ENCODE results near the gene TRPM2. TPM values are rescaled to one million over a fixed set of nuclear protein-coding genes. Genes with fewer than 3 reads are reported as not detected.

TRPM2 gene
- total and polyA plus RNA-seq, 5 donors from 2014 or later: 0.38 to 3.1 (median 1.1) TPM

GRCh38 chr21:44405948-44406872 is 52.8 kb downstream of the TRPM2 start:
- no peak for ATAC-seq (ENCODE audit: low read depth in 2 of 2)
- Mint-ChIP-seq H3K4me3 (no peak overlapping the region), H3K4me1 (peaks cover 0 to 7% (median 0%) of the 10 kb centered on the region in 4 donors), H3K9me3 (peaks cover 0 to 5% (median 2%) of the 10 kb centered on the region in 7 donors), H3K36me3 (no peaks in the 10 kb centered on the region), H3K27me3 (no peaks in the 10 kb centered on the region), H3K27ac (peak overlapping the region in 1 of 3 donors; percentile 20)
- Histone ChIP-seq H3K36me3 (ENCODE audit: control insufficient read depth, insufficient read depth, low read length) (no peaks in the 10 kb centered on the region), H3K4me1 (ENCODE audit: control insufficient read depth, insufficient read depth, low read length, poor library complexity, severe bottlenecking) (no peaks in the 10 kb centered on the region), H3K4me3 (ENCODE audit: low read depth, low read length) (no peak overlapping the region), H3K27me3 (ENCODE audit: control insufficient read depth, insufficient read depth, low read length) (no peaks in the 10 kb centered on the region), H3K9me3 (ENCODE audit: control insufficient read depth in 2 of 2, low read length in 2 of 2) (no peaks in the 10 kb centered on the region), H3K27ac (ENCODE audit: insufficient read depth, low read length, poor library complexity, severe bottlenecking) (no peak overlapping the region)
- DNase-seq: no peak

DNA sequence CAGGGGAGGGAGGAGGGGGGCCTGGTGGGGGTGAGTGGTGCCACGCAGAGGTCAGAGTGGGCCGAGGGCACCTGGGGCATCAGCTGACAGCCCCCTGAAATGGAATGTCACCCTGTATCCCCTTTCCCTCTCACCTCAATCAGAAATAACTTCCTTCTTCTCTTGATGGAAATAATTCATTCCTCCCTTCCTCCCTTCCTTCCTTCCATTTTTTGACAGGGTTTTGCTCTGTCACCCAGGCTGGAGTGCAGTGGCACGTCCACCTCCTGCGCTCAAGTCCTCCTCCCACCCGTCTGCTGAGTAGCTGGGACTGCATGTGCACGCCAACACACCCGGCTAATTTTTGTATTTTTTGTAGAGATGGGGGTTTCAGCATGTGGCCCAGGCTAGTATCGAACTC is 53.5 kb downstream of the TRPM2 start:
- H3K27ac Mint-ChIP-seq: peak overlapping the region in 2 of 3 donors; percentile 63 to 93
- Histone ChIP-seq H3K4me1 (ENCODE audit: control insufficient read depth, insufficient read depth, low read length, poor library complexity, severe bottlenecking) (no peaks in the 10 kb centered on the region), H3K4me3 (ENCODE audit: low read depth, low read length) (no peak overlapping the region), H3K27me3 (ENCODE audit: control insufficient read depth, insufficient read depth, low read length) (no peaks in the 10 kb centered on the region), H3K9me3 (ENCODE audit: control insufficient read depth in 2 of 2, low read length in 2 of 2) (no peaks in the 10 kb centered on the region), H3K36me3 (ENCODE audit: control insufficient read depth, insufficient read depth, low read length) (no peaks in the 10 kb centered on the region), H3K27ac (ENCODE audit: insufficient read depth, low read length, poor library complexity, severe bottlenecking) (no peak overlapping the region)
- no peaks in the 10 kb centered on the region for H3K36me3 Mint-ChIP-seq
- peaks cover 0 to 7% (median 0%) of the 10 kb centered on the region in 4 donors for H3K4me1 Mint-ChIP-seq
- DNase-seq: no peak
- H3K27me3 Mint-ChIP-seq: no peaks in the 10 kb centered on the region
- peaks cover 0 to 5% (median 2%) of the 10 kb centered on the region in 7 donors for H3K9me3 Mint-ChIP-seq
- H3K4me3 Mint-ChIP-seq: no peak overlapping the region
- ATAC-seq (ENCODE audit: low read depth in 2 of 2): no peak

GRCh38 chr21:44407493-44407892 is 54.1 kb downstream of the TRPM2 start:
- no peaks in the 10 kb centered on the region for H3K27me3 Mint-ChIP-seq
- Histone ChIP-seq H3K4me3 (ENCODE audit: low read depth, low read length) (no peak overlapping the region), H3K27ac (ENCODE audit: insufficient read depth, low read length, poor library complexity, severe bottlenecking) (no peak overlapping the region), H3K36me3 (ENCODE audit: control insufficient read depth, insufficient read depth, low read length) (no peaks in the 10 kb centered on the region), H3K9me3 (ENCODE audit: control insufficient read depth in 2 of 2, low read length in 2 of 2) (no peaks in the 10 kb centered on the region), H3K27me3 (ENCODE audit: control insufficient read depth, insufficient read depth, low read length) (no peaks in the 10 kb centered on the region), H3K4me1 (ENCODE audit: control insufficient read depth, insufficient read depth, low read length, poor library complexity, severe bottlenecking) (no peaks in the 10 kb centered on the region)
- peaks cover 0 to 5% (median 3%) of the 10 kb centered on the region in 7 donors for H3K9me3 Mint-ChIP-seq
- H3K4me1 Mint-ChIP-seq: peaks cover 0 to 7% (median 0%) of the 10 kb centered on the region in 4 donors
- H3K36me3 Mint-ChIP-seq: no peaks in the 10 kb centered on the region
- no peak overlapping the region for H3K4me3 Mint-ChIP-seq
- H3K27ac Mint-ChIP-seq: peak overlapping the region in 2 of 3 donors; percentile 25 to 63
- ATAC-seq (ENCODE audit: low read depth in 2 of 2) (no peak), DNase-seq (no peak)

DNA sequence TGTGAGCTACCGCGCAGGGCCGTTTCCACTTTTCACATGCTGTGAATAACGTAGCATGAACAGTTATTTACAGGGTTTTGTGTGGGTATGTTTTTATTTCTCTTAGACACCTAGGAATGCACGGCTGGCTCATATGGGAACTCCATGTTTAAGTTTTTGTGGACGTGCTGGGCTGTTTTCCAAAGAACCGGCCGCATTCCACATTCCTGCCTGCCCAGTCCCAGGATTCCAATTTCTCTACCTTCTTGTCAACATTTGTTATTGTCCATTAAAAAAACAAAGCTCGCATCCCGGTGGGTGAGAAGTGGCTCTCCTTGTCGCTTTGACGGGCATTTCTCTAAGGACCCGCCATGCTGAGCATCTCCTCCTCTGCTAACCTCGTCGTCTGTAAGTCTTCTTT is 54.8 kb downstream of the TRPM2 start:
- no peak overlapping the region for H3K4me3 ChIP-seq (ENCODE audit: low read depth, low read length)
- no peak overlapping the region for H3K27ac ChIP-seq (ENCODE audit: insufficient read depth, low read length, poor library complexity, severe bottlenecking)
- no peaks in the 10 kb centered on the region for H3K27me3 ChIP-seq (ENCODE audit: control insufficient read depth, insufficient read depth, low read length)
- DNase-seq: no peak
- no peaks in the 10 kb centered on the region for H3K27me3 Mint-ChIP-seq
- peaks cover 0 to 5% (median 3%) of the 10 kb centered on the region in 7 donors for H3K9me3 Mint-ChIP-seq
- H3K4me1 ChIP-seq (ENCODE audit: control insufficient read depth, insufficient read depth, low read length, poor library complexity, severe bottlenecking): no peaks in the 10 kb centered on the region
- ATAC-seq (ENCODE audit: low read depth in 2 of 2): no peak
- H3K9me3 ChIP-seq (ENCODE audit: control insufficient read depth in 2 of 2, low read length in 2 of 2): no peaks in the 10 kb centered on the region
- peak overlapping the region in 1 of 4 donors; percentile 21 for H3K4me3 Mint-ChIP-seq
- no peak overlapping the region for H3K27ac Mint-ChIP-seq
- H3K36me3 Mint-ChIP-seq: no peaks in the 10 kb centered on the region
- H3K4me1 Mint-ChIP-seq: peaks cover 0 to 7% (median 0%) of the 10 kb centered on the region in 4 donors
- H3K36me3 ChIP-seq (ENCODE audit: control insufficient read depth, insufficient read depth, low read length): no peaks in the 10 kb centered on the region

GRCh38 chr21:44413566-44414290 is 60.3 kb downstream of the TRPM2 start:
- H3K9me3 Mint-ChIP-seq: peaks cover 0 to 5% (median 0%) of the 10 kb centered on the region in 7 donors
- H3K4me1 ChIP-seq (ENCODE audit: control insufficient read depth, insufficient read depth, low read length, poor library complexity, severe bottlenecking): no peaks in the 10 kb centered on the region
- H3K27ac Mint-ChIP-seq: no peak overlapping the region
- ATAC-seq (ENCODE audit: low read depth in 2 of 2) (no peak), DNase-seq (no peak)
- no peaks in the 10 kb centered on the region for H3K27me3 Mint-ChIP-seq
- H3K27ac ChIP-seq (ENCODE audit: insufficient read depth, low read length, poor library complexity, severe bottlenecking): no peak overlapping the region
- no peaks in the 10 kb centered on the region for H3K4me1 Mint-ChIP-seq
- H3K9me3 ChIP-seq (ENCODE audit: control insufficient read depth in 2 of 2, low read length in 2 of 2): peaks cover 0 to 7% of the 10 kb centered on the region in 2 experiments
- no peak overlapping the region for H3K4me3 Mint-ChIP-seq
- no peaks in the 10 kb centered on the region for H3K36me3 ChIP-seq (ENCODE audit: control insufficient read depth, insufficient read depth, low read length)
- no peak overlapping the region for H3K4me3 ChIP-seq (ENCODE audit: low read depth, low read length)
- H3K27me3 ChIP-seq (ENCODE audit: control insufficient read depth, insufficient read depth, low read length): no peaks in the 10 kb centered on the region
- H3K36me3 Mint-ChIP-seq: no peaks in the 10 kb centered on the region

- peak overlapping the region in 1 of 3 donors; percentile 43 for H3K27ac Mint-ChIP-seq
- Histone ChIP-seq H3K9me3 (ENCODE audit: control insufficient read depth in 2 of 2, low read length in 2 of 2) (peaks cover 0 to 7% of the 10 kb centered on the region in 2 experiments), H3K4me3 (ENCODE audit: low read depth, low read length) (no peak overlapping the region), H3K4me1 (ENCODE audit: control insufficient read depth, insufficient read depth, low read length, poor library complexity, severe bottlenecking) (no peaks in the 10 kb centered on the region), H3K36me3 (ENCODE audit: control insufficient read depth, insufficient read depth, low read length) (no peaks in the 10 kb centered on the region), H3K27me3 (ENCODE audit: control insufficient read depth, insufficient read depth, low read length) (no peaks in the 10 kb centered on the region), H3K27ac (ENCODE audit: insufficient read depth, low read length, poor library complexity, severe bottlenecking) (no peak overlapping the region)
- H3K9me3 Mint-ChIP-seq: peaks cover 0 to 5% (median 1%) of the 10 kb centered on the region in 7 donors
- DNase-seq (no peak), ATAC-seq (ENCODE audit: low read depth in 2 of 2) (no peak)
- H3K27me3 Mint-ChIP-seq: no peaks in the 10 kb centered on the region
- no peaks in the 10 kb centered on the region for H3K36me3 Mint-ChIP-seq
- H3K4me3 Mint-ChIP-seq: no peak overlapping the region
- no peaks in the 10 kb centered on the region for H3K4me1 Mint-ChIP-seq
These were observed 61.1 kb downstream of the TRPM2 start for GRCh38 chr21:44414291-44415072.

All from CD4-positive, CD25-positive, alpha-beta regulatory T cell (primary cell).